Central memory CD4-positive, alpha-beta T cell (primary cell): ENCODE measurements around the gene GJD3.

Experiments
- DNase-seq: peaks from one replicate; pipeline ENCODE4 v3.0.0; 2022

The GJD3 gene

DNA sequence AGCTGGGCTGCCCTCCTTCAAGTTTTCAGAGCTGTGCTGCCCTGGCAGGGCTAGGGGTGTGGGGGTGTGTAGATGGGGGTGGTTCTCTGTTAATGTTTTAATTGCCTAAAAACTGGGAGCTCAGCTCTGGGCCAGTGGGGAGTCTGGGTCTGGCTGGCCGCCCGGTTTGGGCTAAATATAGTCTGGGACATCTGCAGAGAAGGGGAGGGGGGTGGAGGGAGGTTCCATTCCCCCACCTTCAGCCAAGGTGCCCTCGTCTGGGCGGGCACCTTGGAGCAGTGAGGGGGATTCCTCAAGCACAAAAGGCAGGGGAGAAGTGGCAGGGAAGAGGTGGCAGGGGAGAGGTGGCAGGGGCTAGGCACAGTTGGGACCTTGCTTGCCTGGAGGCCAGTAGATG lies 42.6 kb downstream of the GJD3 start:
- DNase-seq: no peak

DNA sequence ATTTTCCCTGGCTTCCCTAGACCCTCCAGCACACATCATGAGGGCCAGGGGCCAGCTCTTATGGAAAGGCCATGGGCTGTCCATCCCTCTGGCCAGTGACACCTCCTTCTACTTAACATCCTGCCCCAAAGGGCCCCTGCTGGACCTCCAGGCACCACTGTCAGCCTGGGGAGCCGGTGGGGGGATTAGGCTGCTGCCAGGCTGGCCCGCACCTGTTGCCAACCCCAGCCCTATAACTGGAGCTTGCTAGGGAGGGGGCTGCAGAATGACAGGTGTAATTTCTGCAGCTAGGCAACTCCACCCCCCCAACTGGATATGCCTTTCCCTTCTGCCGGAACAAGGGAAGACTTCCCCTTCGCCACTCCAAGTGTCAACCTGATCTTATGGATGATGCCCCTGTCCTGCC lies 43.0 kb downstream of the GJD3 start:
- no peak for DNase-seq

DNA sequence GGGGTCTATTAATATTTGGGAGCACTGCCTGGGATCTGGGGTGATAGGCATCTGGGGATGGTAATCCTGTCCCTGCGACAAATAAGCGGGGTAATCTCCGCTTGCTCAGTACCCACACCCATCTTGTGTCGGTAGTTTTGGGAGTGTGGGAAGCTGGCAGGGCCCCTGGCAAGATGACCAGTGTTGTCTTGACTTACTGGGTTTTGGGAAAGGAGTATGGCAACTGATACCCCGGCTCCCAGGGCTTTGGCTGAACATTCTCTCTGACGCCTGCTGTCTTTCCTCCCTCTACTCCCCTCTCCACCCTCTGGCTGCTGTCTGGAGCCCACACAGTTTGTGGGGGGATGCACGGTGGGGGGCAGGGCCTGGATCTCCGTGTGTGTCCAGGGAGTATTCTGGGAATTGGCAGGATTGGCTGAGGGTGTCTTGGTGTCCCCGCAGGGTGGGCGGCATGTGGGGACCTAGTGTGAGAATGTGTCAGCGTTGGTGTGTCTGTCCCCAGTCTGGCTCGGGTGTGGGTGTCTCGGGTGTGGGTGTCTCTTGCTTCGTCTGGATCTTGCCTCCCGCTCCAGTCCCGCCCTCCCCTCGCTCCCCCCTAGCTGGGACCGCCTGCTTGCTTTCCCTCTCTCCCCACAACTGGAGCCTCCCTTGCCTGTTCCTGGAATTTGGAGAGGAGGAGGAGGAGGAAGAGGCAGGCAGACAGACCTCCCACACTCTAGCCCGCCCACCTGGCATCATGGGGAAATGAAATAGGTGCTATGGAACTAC lies 43.6 kb downstream of the GJD3 start:
- DNase-seq: peak; percentile 64

DNA sequence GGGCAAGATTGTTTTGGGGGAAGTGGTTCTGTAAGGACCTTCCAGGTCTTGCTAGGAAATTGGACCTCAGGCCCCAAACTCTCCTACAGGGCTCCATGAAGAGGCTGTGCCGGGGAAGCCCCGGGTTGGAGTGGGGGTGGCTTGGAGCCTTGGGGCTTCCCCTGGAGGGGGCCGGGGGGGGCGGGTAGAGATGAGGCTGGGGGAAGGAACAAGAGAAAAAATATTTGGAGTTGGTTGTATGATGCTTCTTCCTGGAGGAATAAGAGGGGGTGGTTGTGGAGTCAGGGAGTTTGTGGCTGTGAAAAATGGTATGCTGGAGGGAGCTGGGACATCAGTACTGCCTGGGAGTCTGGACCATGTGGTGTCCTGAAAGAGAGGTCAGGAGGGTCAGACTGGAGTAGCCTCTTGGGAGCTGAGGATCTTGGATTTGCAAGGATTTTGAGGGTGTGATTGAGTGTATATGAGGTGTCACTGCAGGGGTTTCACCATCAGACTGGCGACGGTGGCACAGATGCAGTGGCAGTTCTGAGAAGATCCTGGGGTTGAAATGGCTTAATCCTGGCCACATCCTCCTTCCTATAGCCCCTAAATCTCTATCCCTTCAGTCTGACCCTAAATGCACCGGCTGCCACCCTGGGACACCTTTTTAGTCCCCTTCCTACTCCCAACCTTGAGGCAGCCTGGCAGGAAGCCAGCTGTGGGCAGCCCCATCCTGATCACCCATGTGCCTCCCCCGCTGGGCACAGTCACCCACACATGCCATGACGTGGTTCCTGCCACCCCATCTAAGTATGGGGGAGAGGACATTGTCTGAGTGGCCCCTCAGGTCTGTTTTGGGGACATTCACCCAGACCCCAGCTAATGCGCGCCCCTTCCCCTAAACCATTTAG lies 44.6 kb downstream of the GJD3 start:
- DNase-seq: peak; percentile 82

DNA sequence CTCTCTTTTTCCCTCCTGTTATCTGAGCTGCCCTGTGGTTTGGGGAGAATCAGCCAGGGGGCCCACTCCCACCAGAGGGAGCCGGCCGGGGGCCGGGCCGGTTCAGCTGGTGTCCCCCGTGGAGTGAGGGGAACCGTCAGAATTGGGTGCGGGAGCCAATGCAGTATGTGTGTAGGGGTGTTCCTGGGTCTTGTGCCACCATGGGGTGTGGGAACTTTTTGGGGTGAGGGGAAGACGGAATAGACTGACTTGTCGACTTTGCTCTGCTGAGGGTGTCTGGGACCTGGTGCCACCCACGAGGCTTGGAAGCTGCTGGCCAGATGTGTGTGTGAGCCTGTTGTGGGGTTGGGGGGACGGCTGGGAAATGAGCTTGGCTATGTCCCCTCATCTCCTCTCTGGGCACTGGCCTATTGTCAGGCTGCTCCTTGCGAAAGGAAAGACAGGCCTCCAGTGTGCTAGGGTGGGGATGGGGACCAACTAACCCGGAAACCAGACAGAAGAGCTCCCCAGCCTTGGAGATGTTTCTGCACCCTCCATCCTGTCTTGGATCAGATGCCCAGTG lies 45.6 kb downstream of the GJD3 start:
- peak; percentile 31 for DNase-seq

DNA sequence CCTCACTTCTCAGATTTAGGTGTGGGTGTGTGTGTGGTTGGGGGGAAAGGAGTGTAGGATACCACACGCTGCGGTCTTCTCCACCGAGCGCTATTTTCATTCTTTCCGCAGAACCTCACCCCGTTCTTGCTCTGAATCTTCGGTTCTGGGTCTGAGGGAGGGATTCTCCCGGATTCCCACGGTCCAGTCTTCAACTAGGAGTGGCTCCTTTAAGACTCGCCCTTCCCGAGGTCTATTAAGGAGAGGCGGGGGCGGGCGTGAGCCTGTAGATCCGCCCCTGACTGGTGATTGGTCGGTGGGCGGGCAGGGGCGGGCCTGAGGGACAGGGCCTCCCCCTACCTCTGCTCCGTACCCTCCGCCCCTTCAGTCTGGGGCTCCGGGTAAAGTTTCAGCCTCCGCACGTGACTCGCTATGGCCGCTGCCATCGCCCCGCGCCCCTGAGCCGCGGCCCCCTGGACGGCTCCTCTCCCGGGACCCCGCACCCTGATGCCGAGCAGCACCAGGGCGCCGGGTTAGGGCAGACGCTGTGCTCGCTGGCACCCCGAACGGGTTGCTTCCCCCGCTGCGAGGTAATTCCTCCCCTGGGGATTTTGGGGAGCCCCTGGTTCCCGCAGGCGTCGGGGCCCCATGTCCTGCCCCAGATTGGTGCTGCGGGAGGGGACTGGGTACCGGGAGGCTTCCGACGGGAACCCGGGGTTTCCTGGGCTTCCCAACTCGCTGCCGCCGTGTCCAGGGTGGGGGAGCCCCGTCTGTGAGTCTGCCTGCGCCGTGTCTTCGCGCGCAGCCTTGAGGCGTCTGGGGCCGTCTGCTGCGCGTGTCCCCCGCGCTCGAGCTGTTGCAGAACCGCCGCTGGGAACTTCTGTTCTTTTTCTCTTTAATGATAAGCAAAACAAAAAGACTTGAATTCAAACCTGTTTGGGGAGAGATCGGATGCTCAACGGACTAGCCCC lies 46.4 kb downstream of the GJD3 start:
- DNase-seq: peak; percentile 90

DNA sequence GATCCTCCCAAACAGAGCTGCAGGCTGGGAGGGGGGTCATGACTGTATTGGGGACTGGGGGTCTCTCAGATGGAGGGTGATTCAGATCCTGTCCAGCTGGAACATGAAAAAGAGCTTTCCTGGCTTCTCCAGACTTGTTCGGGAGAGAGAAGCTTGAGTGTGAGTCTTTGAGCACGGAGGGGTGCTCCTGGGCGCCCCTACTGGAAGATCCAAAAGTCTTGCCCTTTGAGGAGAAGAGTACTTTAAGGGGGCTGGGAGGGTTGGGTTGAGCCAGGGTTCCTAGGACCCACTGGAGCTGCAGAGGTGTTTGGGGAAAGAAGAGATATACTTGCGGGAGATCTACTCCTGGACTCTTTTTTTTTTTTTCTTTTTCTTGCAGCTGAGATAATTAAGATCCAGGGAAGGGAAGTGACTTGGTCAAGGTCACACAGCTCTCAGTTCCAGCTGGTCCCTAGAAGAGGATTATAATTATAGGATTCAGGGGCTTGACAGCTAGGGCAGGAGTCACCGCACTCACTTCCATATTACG lies 47.1 kb downstream of the GJD3 start:
- peak; percentile 44 for DNase-seq

DNA sequence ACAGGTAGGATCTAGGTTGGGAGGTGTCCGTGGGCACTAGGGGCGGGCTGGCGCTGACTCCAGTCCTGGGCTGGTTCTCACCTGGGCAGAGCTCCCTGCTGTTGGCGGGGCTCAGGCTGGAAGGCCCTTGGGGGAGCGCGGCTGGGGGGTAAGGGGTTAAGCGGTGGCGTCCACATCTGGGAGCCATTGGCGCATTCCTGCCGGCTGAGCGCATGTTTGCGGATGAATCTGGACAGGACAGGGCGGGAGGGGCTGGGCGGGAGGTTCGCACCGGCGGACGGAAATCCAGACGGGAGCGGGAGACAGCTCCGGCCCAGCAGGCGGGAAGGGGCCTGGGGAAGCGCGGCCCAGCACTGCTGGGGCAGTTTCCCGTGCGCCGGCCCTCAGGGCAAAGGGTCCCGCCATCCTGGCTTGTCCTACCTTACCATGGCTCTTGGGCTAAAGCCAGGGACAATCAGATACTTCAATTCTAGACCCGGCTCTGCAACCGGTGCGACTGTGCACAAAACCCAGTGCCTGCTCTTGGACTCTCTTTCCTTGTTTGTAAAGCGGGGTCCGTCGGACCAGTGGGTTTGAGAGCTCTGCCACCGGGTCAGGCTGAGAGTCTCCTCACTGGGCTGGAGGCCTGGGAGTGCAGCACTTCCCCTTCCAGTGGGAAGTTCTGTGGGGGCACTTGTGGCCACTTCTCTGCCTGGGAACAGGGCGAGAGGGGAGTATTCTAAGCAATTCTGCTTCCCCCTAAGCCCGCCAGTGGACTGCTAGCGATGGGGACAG lies 47.8 kb downstream of the GJD3 start:
- no peak for DNase-seq

DNA sequence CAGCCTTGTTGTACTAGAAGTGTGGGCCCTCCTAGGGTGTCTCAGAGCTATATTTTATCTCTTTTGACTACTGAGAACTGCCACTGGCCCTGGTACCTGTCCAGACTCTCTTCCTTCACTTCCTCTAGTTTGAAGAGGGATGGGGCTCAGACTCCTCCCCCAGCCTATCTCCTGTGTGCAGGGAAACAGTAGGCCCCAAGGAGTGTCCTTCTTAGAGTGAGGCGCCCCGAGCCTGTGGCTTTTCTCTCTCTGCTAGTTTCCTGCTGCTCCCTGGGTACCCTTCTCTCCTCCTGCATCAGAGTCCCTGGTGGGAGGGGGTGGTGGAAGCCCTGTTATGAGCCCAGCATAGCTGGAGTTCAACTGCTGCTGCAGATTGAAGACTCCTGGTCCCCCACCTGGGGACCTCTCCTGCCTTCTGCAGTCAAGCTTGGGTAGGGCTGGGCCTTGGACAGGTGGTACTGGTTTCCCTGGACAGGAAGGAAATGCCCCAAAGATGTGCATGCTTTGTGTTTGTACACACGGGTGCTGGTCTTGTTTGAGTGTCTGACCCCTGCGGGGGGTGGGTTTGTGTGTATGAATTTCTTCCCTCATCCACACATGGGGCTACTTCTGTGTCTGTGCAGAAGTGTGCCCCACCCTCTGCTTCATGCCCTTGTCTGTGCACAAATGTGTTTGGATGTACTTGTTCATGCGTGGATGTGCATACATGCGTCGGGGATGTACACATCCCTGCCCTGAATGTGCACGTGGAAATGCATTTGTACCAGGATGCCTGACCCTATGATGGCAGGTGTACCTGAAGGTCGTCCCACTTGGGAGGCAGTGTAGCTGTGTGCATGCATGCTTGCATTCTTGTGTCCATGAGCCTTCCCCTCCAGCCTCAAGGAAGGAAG lies 48.6 kb downstream of the GJD3 start:
- no peak for DNase-seq

DNA sequence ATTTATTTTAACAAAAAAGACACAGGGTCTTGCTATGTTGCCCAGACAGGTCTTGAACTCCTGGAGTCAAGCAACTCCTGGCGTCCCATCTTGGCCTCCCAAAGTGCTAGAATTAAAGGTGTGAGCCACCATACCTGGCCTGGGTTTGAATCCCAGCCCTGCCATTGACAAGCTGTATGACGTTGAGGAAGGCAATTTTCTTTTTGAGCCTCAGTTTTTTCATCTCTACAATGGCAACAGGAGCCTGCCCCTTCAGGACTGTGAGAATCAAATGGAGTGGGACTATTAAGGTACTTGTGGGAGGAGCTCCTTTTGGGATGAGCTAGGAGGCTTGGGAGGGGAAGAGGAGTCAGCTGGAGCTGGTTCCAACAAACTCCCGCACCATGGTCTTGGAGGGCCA lies 49.3 kb downstream of the GJD3 start:
- no peak for DNase-seq

DNA sequence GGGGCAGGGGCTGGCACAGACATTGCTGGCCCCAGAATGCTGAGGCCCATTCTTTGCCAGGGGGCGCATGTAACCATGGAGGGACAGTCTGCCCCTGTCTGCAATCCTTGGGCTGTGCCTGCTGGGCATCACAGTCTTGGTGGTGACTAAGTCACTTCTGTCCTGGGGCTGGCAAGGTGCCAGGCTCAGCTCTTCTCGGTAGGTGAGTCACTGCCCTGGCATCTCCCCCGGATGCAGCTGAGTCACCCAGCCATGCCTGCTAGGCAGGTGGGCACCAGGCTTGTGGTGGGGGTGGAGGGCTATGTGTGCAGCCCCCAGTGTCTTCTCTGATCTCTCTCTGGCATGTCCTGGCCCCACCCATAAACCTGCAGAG lies 50.0 kb downstream of the GJD3 start:
- DNase-seq: peak; percentile 70

DNA sequence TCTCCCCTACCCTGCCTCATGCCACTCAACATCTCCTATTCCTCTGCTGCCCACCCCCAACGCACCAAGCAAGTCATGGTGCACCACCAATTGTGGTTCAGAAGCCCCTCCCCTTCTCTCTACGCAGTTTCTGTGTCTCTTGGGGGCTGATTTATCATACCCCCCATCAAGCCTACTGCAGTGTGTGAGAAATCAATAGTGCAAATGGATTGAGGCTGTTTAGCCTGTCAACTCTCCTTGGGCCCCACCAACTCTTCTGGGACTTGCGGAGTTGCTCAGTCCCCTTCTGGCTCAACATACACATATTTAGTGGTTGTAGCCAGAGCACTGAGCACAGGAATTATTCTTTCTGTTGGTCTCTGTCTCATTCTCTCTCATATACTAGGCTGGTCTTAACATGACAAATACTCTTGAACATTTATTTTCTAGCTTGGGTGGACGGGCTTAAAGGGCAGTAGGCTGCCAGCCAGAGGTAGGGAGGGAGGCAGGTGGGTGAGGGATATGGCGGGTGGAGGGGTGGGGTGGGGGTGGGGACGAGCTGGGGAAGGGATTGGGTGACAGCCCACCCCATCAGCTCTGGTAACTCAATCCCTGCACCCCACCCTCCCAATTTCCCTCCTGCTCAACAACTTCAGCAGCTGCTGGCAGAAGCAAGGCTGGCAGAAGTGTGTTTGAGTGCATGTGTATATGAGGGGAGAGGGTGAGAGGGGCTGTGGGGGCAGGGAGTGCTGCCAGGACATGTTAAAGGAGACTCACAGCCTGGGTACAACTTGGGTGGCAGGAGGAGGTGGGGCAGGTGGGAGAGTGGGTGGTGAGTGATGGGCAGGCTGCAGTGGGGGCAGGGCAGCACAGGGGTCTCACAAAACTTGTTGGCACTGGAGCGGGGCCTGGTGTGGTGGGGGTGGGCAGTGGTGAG lies 50.6 kb downstream of the GJD3 start:
- DNase-seq: no peak
